Measurements from ENCODE around the gene UBALD1.

Gene UBALD1

DNA sequence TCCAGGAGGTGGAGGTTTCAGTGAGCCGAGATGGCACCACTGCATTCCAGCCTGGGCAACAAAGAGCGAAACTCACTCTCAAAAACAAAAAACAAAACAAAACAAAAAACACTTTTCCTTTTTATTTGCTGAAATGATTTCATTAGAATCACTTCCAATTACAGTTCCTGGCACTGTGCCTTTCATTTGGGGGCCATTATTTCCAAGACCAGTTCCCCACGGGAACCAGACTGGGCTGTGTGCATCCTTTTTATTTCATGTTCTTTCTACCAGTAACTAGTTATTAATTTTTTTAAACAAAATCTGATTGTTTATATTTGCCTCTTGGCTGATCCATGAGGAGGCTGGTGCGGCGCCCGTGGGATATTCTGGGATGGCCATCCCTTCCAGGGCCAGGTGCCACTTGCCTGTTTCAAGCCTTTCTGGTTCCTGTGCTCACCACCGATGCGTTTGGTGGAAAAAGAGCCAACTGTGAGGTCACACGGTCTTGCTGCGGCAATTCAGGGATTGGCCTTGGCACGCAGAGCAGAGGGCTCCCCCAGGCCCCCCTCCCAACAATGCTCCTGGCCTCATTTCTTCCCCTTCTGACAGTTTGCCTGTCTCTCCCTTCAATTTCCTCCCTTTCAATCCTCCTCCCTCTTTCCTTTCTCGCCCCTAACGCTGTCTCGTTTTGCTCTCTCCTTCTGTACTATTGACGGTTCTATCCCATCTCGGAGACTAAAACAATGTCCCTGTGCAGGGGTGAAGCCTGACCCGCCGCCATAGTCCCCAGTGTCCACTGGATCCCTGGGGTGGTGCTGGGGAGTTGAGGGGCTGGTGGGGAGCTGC is 13.4 kb downstream of the UBALD1 start:
- DNase-seq (ENCODE audit: extremely low read depth, insufficient read length): no peak
- TF ChIP-seq, protein P1, sequence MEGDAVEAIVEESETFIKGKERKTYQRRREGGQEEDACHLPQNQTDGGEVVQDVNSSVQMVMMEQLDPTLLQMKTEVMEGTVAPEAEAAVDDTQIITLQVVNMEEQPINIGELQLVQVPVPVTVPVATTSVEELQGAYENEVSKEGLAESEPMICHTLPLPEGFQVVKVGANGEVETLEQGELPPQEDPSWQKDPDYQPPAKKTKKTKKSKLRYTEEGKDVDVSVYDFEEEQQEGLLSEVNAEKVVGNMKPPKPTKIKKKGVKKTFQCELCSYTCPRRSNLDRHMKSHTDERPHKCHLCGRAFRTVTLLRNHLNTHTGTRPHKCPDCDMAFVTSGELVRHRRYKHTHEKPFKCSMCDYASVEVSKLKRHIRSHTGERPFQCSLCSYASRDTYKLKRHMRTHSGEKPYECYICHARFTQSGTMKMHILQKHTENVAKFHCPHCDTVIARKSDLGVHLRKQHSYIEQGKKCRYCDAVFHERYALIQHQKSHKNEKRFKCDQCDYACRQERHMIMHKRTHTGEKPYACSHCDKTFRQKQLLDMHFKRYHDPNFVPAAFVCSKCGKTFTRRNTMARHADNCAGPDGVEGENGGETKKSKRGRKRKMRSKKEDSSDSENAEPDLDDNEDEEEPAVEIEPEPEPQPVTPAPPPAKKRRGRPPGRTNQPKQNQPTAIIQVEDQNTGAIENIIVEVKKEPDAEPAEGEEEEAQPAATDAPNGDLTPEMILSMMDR (IDR thresholded peaks at IDR 0.05; ENCODE audit: insufficient read depth, low read length, poor library complexity, severe bottlenecking): no peak
- no peak overlapping the region for H3K4me3 ChIP-seq (replicated peaks; ENCODE audit: low read depth, low read length)
- H3K36me3 ChIP-seq (ENCODE audit: control insufficient read depth, insufficient read depth, low read length): no peaks in the 10 kb centered on the region
- no peaks in the 10 kb centered on the region; the same call in 1 of the 2 replicates for H3K27me3 ChIP-seq (replicated peaks; ENCODE audit: control insufficient read depth, insufficient read depth, low read length)

DNA sequence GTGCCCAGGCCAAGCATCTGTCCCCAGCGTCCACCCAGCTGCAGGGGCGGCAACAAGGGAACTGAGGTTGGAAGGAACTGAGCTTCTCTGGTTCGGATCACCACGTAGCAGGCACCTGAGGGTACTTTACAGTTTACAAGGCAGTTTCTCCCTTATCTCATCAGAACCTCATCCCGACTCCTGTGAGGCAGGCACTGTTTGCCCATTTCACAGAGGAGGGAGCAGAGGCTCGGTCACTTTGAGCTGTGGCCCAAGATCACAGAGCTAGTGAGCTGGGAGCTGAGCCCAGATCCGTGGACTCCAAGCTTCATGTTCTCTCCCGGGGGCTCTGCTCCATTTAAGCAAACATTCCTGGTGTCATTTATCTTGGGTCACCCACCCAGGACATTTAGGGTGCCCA is 15.1 kb downstream of the UBALD1 start:
- TF ChIP-seq, protein P1 (IDR thresholded peaks at IDR 0.05; ENCODE audit: insufficient read depth, low read length, poor library complexity, severe bottlenecking): no peak
- no peaks in the 10 kb centered on the region; the same call in 1 of the 2 replicates for H3K27me3 ChIP-seq (replicated peaks; ENCODE audit: control insufficient read depth, insufficient read depth, low read length)

DNA sequence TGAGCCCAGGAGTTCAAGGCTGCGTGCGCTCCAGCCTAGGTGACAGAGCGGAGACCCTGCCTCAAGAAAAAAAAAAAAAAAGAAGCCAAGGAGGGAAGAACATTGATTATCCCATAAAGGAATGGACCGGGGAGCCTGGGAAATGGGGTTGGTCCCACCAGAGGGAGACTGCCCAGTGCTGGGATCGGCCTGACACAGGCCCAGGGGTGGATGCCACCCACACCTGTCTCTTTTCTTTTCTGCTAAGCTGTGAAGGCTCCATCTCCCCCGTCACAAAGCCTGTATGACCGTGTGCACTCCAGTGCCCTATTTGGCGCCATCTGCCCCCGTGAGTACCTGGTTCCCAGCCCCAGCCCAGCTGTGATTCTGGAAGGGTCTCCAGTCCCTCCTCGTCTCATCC is 15.7 kb downstream of the UBALD1 start:
- H3K36me3 ChIP-seq (ENCODE audit: control insufficient read depth, insufficient read depth, low read length): no peaks in the 10 kb centered on the region

More for the DNA sequence above, 15.1 kb downstream of the UBALD1 start:
- Histone ChIP-seq H3K36me3 (ENCODE audit: control insufficient read depth, insufficient read depth, low read length) (no peaks in the 10 kb centered on the region), H3K4me3 (replicated peaks; ENCODE audit: low read depth, low read length) (no peak overlapping the region)
- no peak for DNase-seq (ENCODE audit: extremely low read depth, insufficient read length)

DNA sequence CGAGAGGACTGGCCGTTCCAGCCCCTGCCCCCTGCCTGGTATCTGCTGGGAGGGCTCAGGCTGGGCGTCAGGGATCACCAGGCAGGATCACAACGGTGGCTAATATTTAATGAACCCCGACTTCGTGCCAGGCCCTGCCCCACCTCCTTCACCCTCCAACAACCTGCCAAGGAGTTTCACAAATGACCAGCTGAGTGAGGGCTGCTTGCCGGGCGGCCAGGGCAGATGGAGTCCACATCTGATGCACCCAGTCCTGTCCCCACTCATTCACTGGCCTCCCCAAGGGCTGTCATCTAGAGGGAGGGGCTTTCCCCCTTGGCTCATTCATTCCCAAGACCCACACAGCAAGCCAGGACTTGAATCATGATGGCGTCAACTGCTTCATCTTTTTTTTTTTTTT is 17.5 kb downstream of the UBALD1 start:
- H3K36me3 ChIP-seq (ENCODE audit: control insufficient read depth, insufficient read depth, low read length): no peaks in the 10 kb centered on the region
- H3K27me3 ChIP-seq (replicated peaks; ENCODE audit: control insufficient read depth, insufficient read depth, low read length): no peaks in the 10 kb centered on the region; the same call in 1 of the 2 replicates
- no peak overlapping the region for H3K4me3 ChIP-seq (replicated peaks; ENCODE audit: low read depth, low read length)
- TF ChIP-seq, protein P1 (IDR thresholded peaks at IDR 0.05; ENCODE audit: insufficient read depth, low read length, poor library complexity, severe bottlenecking): no peak
- no peak for DNase-seq (ENCODE audit: extremely low read depth, insufficient read length)

More for the DNA sequence above, 15.7 kb downstream of the UBALD1 start:
- Histone ChIP-seq H3K27me3 (replicated peaks; ENCODE audit: control insufficient read depth, insufficient read depth, low read length) (no peaks in the 10 kb centered on the region; the same call in 1 of the 2 replicates), H3K4me3 (replicated peaks; ENCODE audit: low read depth, low read length) (no peak overlapping the region)
- DNase-seq (ENCODE audit: extremely low read depth, insufficient read length): no peak
- TF ChIP-seq, protein P1 (IDR thresholded peaks at IDR 0.05; ENCODE audit: insufficient read depth, low read length, poor library complexity, severe bottlenecking): no peak

DNA sequence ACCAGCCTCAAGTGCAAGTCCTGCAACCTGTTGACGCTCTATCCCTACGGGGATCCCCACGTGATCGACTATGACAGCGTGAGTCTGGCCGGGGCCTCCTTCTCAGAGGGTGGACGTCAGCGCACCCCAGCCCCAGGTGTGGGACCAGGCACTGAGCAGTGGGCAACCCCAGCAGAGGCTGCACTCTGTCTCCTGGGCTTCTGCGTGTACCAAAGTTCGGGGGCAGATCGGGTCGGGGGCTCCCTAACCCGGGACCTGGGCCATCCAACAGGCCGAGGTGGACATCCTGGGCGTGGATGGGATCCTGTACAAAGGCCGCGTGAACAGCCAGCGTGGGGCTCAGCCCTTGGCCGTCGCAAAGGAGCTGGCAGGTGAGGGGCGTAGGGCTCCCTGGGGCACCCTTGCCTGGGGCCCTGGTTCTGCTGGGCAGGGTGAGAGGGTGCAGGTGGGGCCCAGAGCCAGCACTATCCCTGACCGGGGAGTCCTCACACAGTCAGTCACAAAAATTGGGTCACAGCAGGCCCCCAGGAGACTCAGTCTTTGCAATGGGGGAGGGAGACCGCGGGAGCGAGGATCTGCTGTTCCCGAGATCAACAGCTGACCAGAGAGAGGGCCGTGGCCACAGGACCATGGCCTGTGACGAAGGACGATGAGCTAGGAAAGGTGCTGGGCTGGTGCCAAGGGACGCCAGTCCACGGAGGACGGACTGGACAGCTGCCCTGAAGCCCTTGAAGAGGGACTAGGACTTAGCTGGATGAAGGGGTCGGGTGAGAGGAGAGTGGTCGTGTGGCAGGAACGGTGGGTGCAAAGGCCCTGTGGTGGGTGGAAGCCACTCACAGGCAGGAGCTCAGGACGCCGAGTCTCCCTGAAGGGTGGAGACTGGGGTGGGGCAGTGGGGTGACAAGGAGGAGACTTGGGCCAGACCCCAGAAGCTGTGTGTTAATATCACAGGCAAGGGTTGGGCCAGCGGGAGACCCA is 20.0 kb downstream of the UBALD1 start:
- Histone ChIP-seq H3K36me3 (ENCODE audit: control insufficient read depth, insufficient read depth, low read length) (no peaks in the 10 kb centered on the region), H3K27me3 (replicated peaks; ENCODE audit: control insufficient read depth, insufficient read depth, low read length) (no peaks in the 10 kb centered on the region; the same call in 1 of the 2 replicates), H3K4me3 (replicated peaks; ENCODE audit: low read depth, low read length) (no peak overlapping the region)
- DNase-seq (ENCODE audit: extremely low read depth, insufficient read length): no peak
- TF ChIP-seq, protein P1 (IDR thresholded peaks at IDR 0.05; ENCODE audit: insufficient read depth, low read length, poor library complexity, severe bottlenecking): no peak

All from GM06990 (cell line).